ENCODE data around the gene MSX1. TPM values are rescaled to one million over a fixed set of nuclear protein-coding genes. Genes with fewer than 3 reads are reported as not detected.

The MSX1 gene
- total RNA-seq, 1 donor from 2014 or later: 0.26 TPM

- FAIRE-seq (no peak), DNase-seq (ENCODE audit: low read depth) (no peak)
- Histone ChIP-seq H3K36me3 (ENCODE audit: control insufficient read depth, insufficient read depth, low read length) (no peaks in the 10 kb centered on the region), H3K27me3 (ENCODE audit: control insufficient read depth, insufficient read depth, low read length) (no peaks in the 10 kb centered on the region), H3K4me3 (ENCODE audit: low read depth, low read length) (no peak overlapping the region)
- no peak for TF ChIP-seq CTCF (IDR thresholded peaks at IDR 0.05; ENCODE audit: insufficient read depth, low read length, severe bottlenecking)
Measured at GRCh38 chr4:4837316-4837715, 22.1 kb upstream of the MSX1 start.

DNA sequence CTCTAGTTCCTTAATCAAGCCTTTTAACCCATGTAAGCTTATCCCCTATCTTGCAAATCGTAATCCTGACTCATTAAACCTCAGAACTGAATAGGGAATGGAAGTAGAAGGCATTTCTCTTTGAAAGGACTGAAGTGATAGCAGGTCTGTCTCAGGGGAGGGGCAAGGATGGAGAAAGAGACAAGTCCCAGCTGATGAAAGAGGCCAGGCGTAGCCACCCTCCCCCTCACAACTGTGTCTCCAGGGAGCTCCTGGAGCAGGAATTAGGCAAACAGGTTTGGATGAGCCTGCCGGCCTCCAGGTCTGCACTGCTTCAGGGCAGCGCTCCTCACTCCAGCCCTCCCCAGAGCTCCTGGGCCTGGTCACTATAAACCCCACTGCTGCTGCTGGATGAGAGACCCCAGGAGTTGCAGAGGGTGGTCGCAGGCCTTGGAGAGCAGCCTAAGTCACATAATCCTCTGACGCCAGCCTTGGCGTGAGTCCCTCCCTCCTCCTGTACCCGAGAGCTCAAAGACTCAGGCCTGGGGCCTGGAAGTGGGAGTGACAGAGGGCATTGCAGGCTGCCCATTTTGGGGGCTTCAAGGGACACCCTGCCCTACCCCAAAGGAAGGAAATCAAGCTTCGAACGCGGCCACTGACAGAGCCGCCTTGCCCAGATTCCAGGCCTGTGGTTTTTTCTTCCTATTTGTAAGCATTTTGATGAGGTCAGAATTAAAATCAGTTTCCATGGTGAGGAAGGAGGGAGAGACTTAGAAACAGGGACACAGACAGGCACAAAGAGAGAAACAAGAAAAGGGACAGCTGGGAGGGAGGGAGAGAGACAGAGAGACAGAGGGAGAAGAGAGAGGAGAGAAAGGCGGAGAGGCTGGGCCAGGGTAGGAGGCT is 21.2 kb upstream of the MSX1 start:
- H3K4me3 ChIP-seq (ENCODE audit: low read depth, low read length): no peak overlapping the region
- H3K36me3 ChIP-seq (ENCODE audit: control insufficient read depth, insufficient read depth, low read length): no peaks in the 10 kb centered on the region
- TF ChIP-seq CTCF (IDR thresholded peaks at IDR 0.05; ENCODE audit: insufficient read depth, low read length, severe bottlenecking): no peak
- DNase-seq (ENCODE audit: low read depth) (peak; percentile 8), FAIRE-seq (no peak)
- no peaks in the 10 kb centered on the region for H3K27me3 ChIP-seq (ENCODE audit: control insufficient read depth, insufficient read depth, low read length)

DNA sequence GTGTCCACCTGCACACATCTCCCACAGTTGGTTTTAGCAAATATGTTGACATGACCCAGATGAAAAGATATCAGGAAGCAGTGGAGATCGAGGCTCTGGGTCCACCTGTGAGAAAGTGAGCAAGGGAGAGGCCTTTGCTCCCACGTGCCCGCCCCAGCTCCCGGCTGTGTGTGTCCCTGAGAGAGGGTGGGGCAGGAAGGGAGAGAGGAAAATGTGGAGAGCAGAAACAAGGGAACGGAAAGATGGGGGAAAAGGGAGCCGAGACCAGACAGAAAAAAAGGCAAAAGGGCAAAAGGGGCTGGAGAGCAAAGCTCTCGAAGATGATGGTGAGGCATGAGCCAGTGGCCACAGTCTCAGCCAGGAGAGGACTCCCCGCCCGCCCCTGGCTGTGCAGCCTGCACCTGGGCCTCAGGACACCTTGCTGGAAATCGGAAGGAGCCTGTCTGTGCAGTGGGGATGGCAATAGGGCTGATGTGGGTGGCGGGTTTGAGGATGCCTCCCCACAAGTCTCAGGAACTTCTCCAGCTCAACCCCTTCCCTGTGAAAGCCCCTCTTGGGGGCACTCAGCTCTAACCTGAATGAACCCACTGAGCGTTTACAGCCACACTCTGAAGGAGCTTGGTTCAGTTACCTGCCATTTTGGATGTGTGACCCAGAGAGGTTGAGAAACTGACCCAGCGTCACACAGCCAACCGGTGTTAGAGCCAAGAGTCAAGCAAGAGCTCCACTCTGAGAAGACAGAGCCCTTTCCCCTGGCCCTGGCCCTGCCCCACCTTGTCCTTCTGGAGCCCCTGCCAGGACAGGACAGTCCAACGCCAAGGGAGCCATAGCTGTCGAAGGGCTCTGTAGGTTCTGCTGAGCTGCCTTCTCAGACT is 20.3 kb upstream of the MSX1 start:
- no peak for DNase-seq (ENCODE audit: low read depth)
- no peaks in the 10 kb centered on the region for H3K27me3 ChIP-seq (ENCODE audit: control insufficient read depth, insufficient read depth, low read length)
- no peak for TF ChIP-seq CTCF (IDR thresholded peaks at IDR 0.05; ENCODE audit: insufficient read depth, low read length, severe bottlenecking)
- FAIRE-seq: no peak
- H3K4me3 ChIP-seq (ENCODE audit: low read depth, low read length): no peak overlapping the region
- no peaks in the 10 kb centered on the region for H3K36me3 ChIP-seq (ENCODE audit: control insufficient read depth, insufficient read depth, low read length)

GRCh38 chr4:4840351-4840750 is 19.1 kb upstream of the MSX1 start:
- Histone ChIP-seq H3K27me3 (ENCODE audit: control insufficient read depth, insufficient read depth, low read length) (no peaks in the 10 kb centered on the region), H3K4me3 (ENCODE audit: low read depth, low read length) (no peak overlapping the region), H3K36me3 (ENCODE audit: control insufficient read depth, insufficient read depth, low read length) (no peaks in the 10 kb centered on the region)
- FAIRE-seq (no peak), DNase-seq (ENCODE audit: low read depth) (no peak)
- TF ChIP-seq CTCF (IDR thresholded peaks at IDR 0.05; ENCODE audit: insufficient read depth, low read length, severe bottlenecking): no peak

- Histone ChIP-seq H3K4me3 (ENCODE audit: low read depth, low read length) (no peak overlapping the region), H3K27me3 (ENCODE audit: control insufficient read depth, insufficient read depth, low read length) (no peaks in the 10 kb centered on the region), H3K36me3 (ENCODE audit: control insufficient read depth, insufficient read depth, low read length) (no peaks in the 10 kb centered on the region)
- DNase-seq (ENCODE audit: low read depth) (no peak), FAIRE-seq (no peak)
- TF ChIP-seq CTCF (IDR thresholded peaks at IDR 0.05; ENCODE audit: insufficient read depth, low read length, severe bottlenecking): no peak
Measured at GRCh38 chr4:4841156-4841555, 18.3 kb upstream of the MSX1 start.
